CD14-positive monocyte (primary cell): ENCODE measurements around the gene ANTXR1. TPM values are rescaled to one million over a fixed set of nuclear protein-coding genes. Genes with fewer than 3 reads are reported as not detected.

Experiments
- DNase-seq, 3 donors: peaks; one replicate each; pipeline ENCODE4 v3.0.0-alpha.2; 2011 to 2022
- H2AFZ ChIP-seq: 2 replicates; pipeline ENCODE4 v1.6.0; 2012; ENCODE audit warnings: mild to moderate bottlenecking, low read depth, low read length, inconsistent platforms; ENCODE audit not compliant: insufficient read depth, poor library complexity, severe bottlenecking
- H3K27ac ChIP-seq, 2 donors: 1 replicate in 1 of 2; 2 replicates in 1 of 2; pipeline ENCODE4 v1.5.1; 2012 to 2013; ENCODE audit warnings: low read length in 2 of 2, control low read depth in 1 of 2, inconsistent platforms in 1 of 2, low read depth in 1 of 2, mild to moderate bottlenecking in 1 of 2
- H3K27me3 ChIP-seq, 2 donors: one replicate each; pipeline versions ENCODE4 v1.6.0 to v1.6.1; 2011 to 2013; ENCODE audit warnings: low read length in 2 of 2; ENCODE audit not compliant: control insufficient read depth in 2 of 2, insufficient read depth in 2 of 2
- H3K36me3 ChIP-seq, 2 donors: replicated peaks in 1 of 2; 1 replicate in 1 of 2; 2 replicates in 1 of 2; pipeline versions ENCODE4 v1.5.1 to v1.6.1; 2012 to 2013; ENCODE audit warnings: low read length in 2 of 2, control low read depth in 1 of 2, inconsistent platforms in 1 of 2, mild to moderate bottlenecking in 1 of 2; ENCODE audit not compliant: insufficient read depth in 2 of 2, control insufficient read depth in 1 of 2
- H3K4me1 ChIP-seq, 2 donors: 1 replicate in 1 of 2; 2 replicates in 1 of 2; pipeline versions ENCODE4 v1.5.1 to v1.6.1; 2012 to 2013; ENCODE audit warnings: low read length in 2 of 2, control low read depth in 1 of 2, inconsistent platforms in 1 of 2, mild to moderate bottlenecking in 1 of 2, moderate library complexity in 1 of 2; ENCODE audit not compliant: insufficient read depth in 2 of 2, control insufficient read depth in 1 of 2
- H3K4me2 ChIP-seq: replicated peaks from 2 replicates; pipeline ENCODE3; 2012; ENCODE audit warnings: low read length, moderate library complexity, mild to moderate bottlenecking; ENCODE audit not compliant: poor library complexity, severe bottlenecking; ENCODE audit errors: extremely low read depth
- H3K4me3 ChIP-seq, 3 experiments: fragments of 200-600 bp in 1 of 3; sonication (generic) in 1 of 3; replicated peaks in 1 of 3; 1 replicate in 2 of 3; 2 replicates in 1 of 3; pipeline ENCODE4 v1.5.1; 2011 to 2013; ENCODE audit warnings: low read length in 3 of 3, mild to moderate bottlenecking in 3 of 3, control low read depth in 2 of 3, low read depth in 2 of 3, inconsistent platforms in 1 of 3, moderate library complexity in 1 of 3
- H3K79me2 ChIP-seq: 2 replicates; pipeline ENCODE4 v1.6.0; 2012; ENCODE audit warnings: mild to moderate bottlenecking, control low read depth, inconsistent platforms, low read length, moderate library complexity; ENCODE audit not compliant: insufficient read depth
- H3K9ac ChIP-seq: 2 replicates; pipeline ENCODE4 v1.6.0; 2017; ENCODE audit warnings: low read length, mild to moderate bottlenecking; ENCODE audit not compliant: insufficient read depth, poor library complexity, severe bottlenecking
- H3K9me3 ChIP-seq, 2 donors: replicated peaks in 1 of 2; 1 replicate in 1 of 2; 2 replicates in 1 of 2; pipeline versions ENCODE4 v1.5.1 to v1.6.1; 2012 to 2013; ENCODE audit warnings: low read length in 2 of 2, control low read depth in 1 of 2; ENCODE audit not compliant: control insufficient read depth in 1 of 2, insufficient read depth in 1 of 2
- H4K20me1 ChIP-seq: 2 replicates; pipeline ENCODE4 v1.6.0; 2012; ENCODE audit warnings: mild to moderate bottlenecking, low read length, control low read depth, moderate library complexity; ENCODE audit not compliant: insufficient read depth
- H3K27ac Mint-ChIP-seq, 7 donors: one replicate each; pipeline ENCODE4 v1.8.0; 2020; ENCODE audit warnings: mild to moderate bottlenecking in 7 of 7, mixed read lengths in 7 of 7, moderate library complexity in 6 of 7, inconsistent platforms in 2 of 7
- H3K27me3 Mint-ChIP-seq, 3 donors: one replicate each; pipeline ENCODE4 v1.8.0; 2021 to 2022; ENCODE audit warnings: low read depth in 3 of 3, mild to moderate bottlenecking in 3 of 3, mixed read lengths in 3 of 3, moderate library complexity in 3 of 3, inconsistent platforms in 1 of 3
- H3K36me3 Mint-ChIP-seq, 2 donors: one replicate each; pipeline ENCODE4 v1.8.0; 2020; ENCODE audit warnings: mixed read lengths in 2 of 2, inconsistent platforms in 1 of 2, mild to moderate bottlenecking in 1 of 2
- H3K4me1 Mint-ChIP-seq: one replicate; pipeline ENCODE4 v1.8.0; 2020; ENCODE audit warnings: mild to moderate bottlenecking, mixed read lengths
- H3K4me3 Mint-ChIP-seq, 2 donors: one replicate each; pipeline ENCODE4 v1.8.0; 2020; ENCODE audit warnings: mild to moderate bottlenecking in 2 of 2, mixed read lengths in 2 of 2, moderate library complexity in 1 of 2
- H3K9me3 Mint-ChIP-seq, 7 donors: one replicate each; pipeline ENCODE4 v1.8.0; 2020 to 2022; ENCODE audit warnings: mixed read lengths in 7 of 7, mild to moderate bottlenecking in 6 of 7, moderate library complexity in 6 of 7, inconsistent platforms in 2 of 7
- CTCF ChIP-seq: fragments of 200-600 bp; IDR thresholded peaks from one replicate; pipeline ENCODE4 v1.8.0; 2022; ENCODE audit warnings: antibody characterized with exemption, mild to moderate bottlenecking
- WGBS: methylation state at CpG from one replicate; pipeline ENCODE4 v1.1.5; 2013; ENCODE audit warnings: missing lambda C conversion rate; ENCODE audit not compliant: insufficient coverage; 5-methylcytosine and 5-hydroxymethylcytosine counted together
- intact Hi-C, 2 donors: fragments of 100-400 bp; cut with micrococcal nuclease; formaldehyde crosslinking; loops; one replicate each; pipeline versions ENCODE4 v1.15.0 to v1.15.1; 2023
- polyA plus RNA-seq, 3 donors: library from polyadenylated mRNA; depleted of rRNA in 1 of 3; unstranded in 2 of 3; stranded (reverse) in 1 of 3; fragments of 300-500 nt in 2 of 3; fragments of >200 nt in 1 of 3; fragmentation: Illumina TruSeq in 2 of 3; gene quantifications; 1 replicate in 2 of 3; 2 replicates in 1 of 3; pipeline ENCODE4 v1.2.3, GENCODE V29; 2012 to 2021

Gene ANTXR1
- polyA plus RNA-seq, 3 donors, result not detected

- Mint-ChIP-seq H3K4me1 (peaks cover 25% of the 10 kb centered on the region), H3K4me3 (no peak overlapping the region), H3K27ac (no peak overlapping the region), H3K36me3 (no peaks in the 10 kb centered on the region), H3K27me3 (no peaks in the 10 kb centered on the region), H3K9me3 (no peaks in the 10 kb centered on the region)
- Histone ChIP-seq H4K20me1 (no peaks in the 10 kb centered on the region), H3K4me1 (peaks cover 20 to 31% of the 10 kb centered on the region in 2 donors), H3K36me3 (no peaks in the 10 kb centered on the region), H3K27ac (no peak overlapping the region), H3K79me2 (no peaks in the 10 kb centered on the region), H2AFZ (no peak overlapping the region), H3K27me3 (no peaks in the 10 kb centered on the region), H3K9me3 (no peaks in the 10 kb centered on the region), H3K4me2 (no peak overlapping the region), H3K4me3 (no peak overlapping the region), H3K9ac (no peak overlapping the region)
- DNase-seq, result no peak
- intact Hi-C loops, result no loop called here
- 100% methylated on average over 1 of the region's 3 CpGs for WGBS
- no peak for TF ChIP-seq CTCF
Observed at GRCh38 chr2:69089266-69089665, 76.3 kb downstream of the ANTXR1 start.

- Histone ChIP-seq H3K79me2 (no peaks in the 10 kb centered on the region), H3K4me3 (peak overlapping the region in 1 of 3 experiments; percentile 27), H3K9me3 (no peaks in the 10 kb centered on the region), H3K9ac (no peak overlapping the region), H4K20me1 (no peaks in the 10 kb centered on the region), H3K36me3 (no peaks in the 10 kb centered on the region), H3K4me2 (peak overlapping the region; percentile 40), H3K27me3 (no peaks in the 10 kb centered on the region), H2AFZ (no peak overlapping the region), H3K4me1 (peaks cover 20 to 31% of the 10 kb centered on the region in 2 donors), H3K27ac (no peak overlapping the region)
- peaks cover 26% of the 10 kb centered on the region for H3K4me1 Mint-ChIP-seq
- peak in 2 of 3 donors; percentile 14 to 32 for DNase-seq
- intact Hi-C loops, result loop anchor here in 1 of 2 donors (10.0 kb wide), 1 partner anchor 115 kb away; no protein-coding TSS in a partner anchor
- no peak for TF ChIP-seq CTCF
- no peaks in the 10 kb centered on the region for H3K9me3 Mint-ChIP-seq
- peak overlapping the region in 1 of 2 donors; percentile 56 for H3K4me3 Mint-ChIP-seq
- WGBS, result 13% methylated on average over 1 of the region's 1 CpG
- H3K27me3 Mint-ChIP-seq, result peaks cover 0 to 3% (median 0%) of the 10 kb centered on the region in 3 donors
- H3K36me3 Mint-ChIP-seq, result no peaks in the 10 kb centered on the region
- peak overlapping the region in 4 of 7 donors; percentile 47 to 74 (median 62) for H3K27ac Mint-ChIP-seq
Observed at GRCh38 chr2:69089998-69090397, 77.0 kb downstream of the ANTXR1 start.
